A549 (cell line): Measurements from ENCODE around the gene HBQ1. TPM values are rescaled to one million over a fixed set of nuclear protein-coding genes. Genes with fewer than 3 reads are reported as not detected.

Experiments
- ATAC-seq, 2 experiments: fragments of 200-7000 bp in 1 of 2; fragments of >200 bp in 1 of 2; cut with Nextera tagmentation in 1 of 2; cut with Tn5 transposase in 1 of 2; 3 replicates each; pipeline versions ENCODE4 v1.8.0 to v1.9.1; 2018 to 2020; ENCODE audit warnings: mild to moderate bottlenecking in 1 of 2, moderate library complexity in 1 of 2
- CTCF ChIA-PET: fragments of 300-600 bp; sonication (Branson Sonifier 250); formaldehyde crosslinking; extraction: SDS; loops from one replicate; lab custom pipeline; 2021; ENCODE audit warnings: antibody characterized with exemption, inconsistent platforms; lab: Yijun Ruan, JAX
- POLR2A ChIA-PET: fragments of 350-600 bp; formaldehyde crosslinking; extraction: SDS; loops from one replicate; lab custom pipeline; 2021; ENCODE audit warnings: antibody characterized with exemption, inconsistent platforms; lab: Yijun Ruan, JAX
- DNase-seq, 2 experiments: peaks; one replicate each; pipeline versions ENCODE4 v3.0.0 to v3.0.0-alpha.2; 2011 to 2016; ENCODE audit warnings: low read depth in 1 of 2, low spot score in 1 of 2
- FAIRE-seq: peaks from 2 replicates; lab custom pipeline; 2011; peaks lifted over from hg19 to GRCh38; lab: Jason Lieb, UNC
- H3K27ac ChIP-seq, 2 experiments: fragments of >200 bp; sonication (Bioruptor Twin); formaldehyde crosslinking; 3 replicates each; pipeline ENCODE4 v1.5.1; 2016 to 2017
- H3K4me1 ChIP-seq: fragments of >200 bp; sonication (Bioruptor Twin); formaldehyde crosslinking; 3 replicates; pipeline ENCODE4 v1.6.1; 2016
- H3K4me2 ChIP-seq: fragments of >200 bp; sonication (Bioruptor Twin); formaldehyde crosslinking; 3 replicates; pipeline ENCODE4 v1.6.1; 2016
- H3K4me3 ChIP-seq: fragments of >200 bp; sonication (Bioruptor Twin); formaldehyde crosslinking; 3 replicates; pipeline ENCODE4 v1.5.1; 2016
- H3K9me3 ChIP-seq: fragments of >200 bp; sonication (Bioruptor Twin); formaldehyde crosslinking; 3 replicates; pipeline ENCODE4 v1.6.1; 2016
- EP300 ChIP-seq, 2 experiments: fragments of >200 bp; sonication (Bioruptor Twin); formaldehyde crosslinking; IDR thresholded peaks; 2 replicates in 1 of 2; 3 replicates in 1 of 2; pipeline ENCODE4 v1.6.1; 2016 to 2017
- FOSB ChIP-seq: fragments of 250-450 bp; sonication (Bioruptor Pico); IDR thresholded peaks from 2 replicates; pipeline ENCODE4 v1.5.0; 2020; ENCODE audit warnings: mild to moderate bottlenecking, moderate library complexity
- HEYL ChIP-seq: fragments of 250-450 bp; sonication (Bioruptor Pico); IDR thresholded peaks from 2 replicates; pipeline ENCODE4 v1.8.0; 2021; ENCODE audit warnings: mild to moderate bottlenecking, moderate library complexity
- JUN ChIP-seq, 2 experiments: fragments of >200 bp; sonication (Bioruptor Twin); formaldehyde crosslinking; IDR thresholded peaks; 2 replicates in 1 of 2; 3 replicates in 1 of 2; pipeline ENCODE4 v1.6.1; 2016 to 2017
- KDM1A ChIP-seq: fragments of 200-600 bp; sonication (generic); IDR thresholded peaks from 2 replicates; pipeline ENCODE4 v1.6.1; 2016; ENCODE audit warnings: low read depth, mild to moderate bottlenecking
- KDM5A ChIP-seq: fragments of 200-600 bp; sonication (generic); IDR thresholded peaks from 2 replicates; pipeline ENCODE4 v1.6.1; 2016; ENCODE audit warnings: antibody characterized with exemption, mild to moderate bottlenecking
- NFE2L2 ChIP-seq: fragments of 150-350 bp; conservative IDR thresholded peaks from 2 replicates; pipeline ENCODE4 v1.6.1; 2014; ENCODE audit warnings: low read length
- NPAS2 ChIP-seq: fragments of 250-450 bp; sonication (Bioruptor Pico); IDR thresholded peaks from 2 replicates; pipeline ENCODE4 v1.8.0; 2022; ENCODE audit warnings: mild to moderate bottlenecking, moderate library complexity, borderline replicate concordance
- POLR2AphosphoS2 ChIP-seq: conservative IDR thresholded peaks from 2 replicates; pipeline ENCODE4 v1.6.1; 2012; ENCODE audit warnings: low read length, improper control_type of control experiment, inconsistent platforms
- RFX5 ChIP-seq: fragments of 450-650 bp; IDR thresholded peaks from 2 replicates; pipeline ENCODE4 v1.7.1; 2014; ENCODE audit warnings: antibody characterized with exemption, mild to moderate bottlenecking, moderate library complexity
- RNF2 ChIP-seq: fragments of 200-600 bp; sonication (generic); IDR thresholded peaks from 2 replicates; pipeline ENCODE4 v1.6.1; 2016; ENCODE audit warnings: low read depth, mild to moderate bottlenecking, antibody characterized with exemption, moderate library complexity, borderline replicate concordance
- SMC3 ChIP-seq: fragments of >200 bp; sonication (Bioruptor Twin); formaldehyde crosslinking; IDR thresholded peaks from 3 replicates; pipeline ENCODE4 v1.6.1; 2018; ENCODE audit warnings: inconsistent platforms
- ZC3H11A ChIP-seq: fragments of 450-650 bp; IDR thresholded peaks from 2 replicates; pipeline ENCODE4 v1.6.1; 2014; ENCODE audit warnings: antibody characterized with exemption, mild to moderate bottlenecking
- ZSCAN20 ChIP-seq: fragments of 250-450 bp; sonication (Bioruptor Pico); IDR thresholded peaks from 2 replicates; pipeline ENCODE4 v1.8.0; 2022; ENCODE audit warnings: mild to moderate bottlenecking, moderate library complexity
- whole genome bisulfite sequencing: methylation state at CpG from one replicate; pipeline ENCODE4 v1.1.6; 2017; ENCODE audit errors: missing lambda C conversion rate; 5-methylcytosine and 5-hydroxymethylcytosine counted together
- polyA plus RNA-seq, 4 experiments: library from polyadenylated mRNA; depleted of rRNA in 3 of 4; stranded (reverse); fragments of >200 nt; fragmentation: RNase III in 1 of 4; extraction: RNeasy Plus Mini Kit Qiagen cat#74134 plus additional on column Dnase treatment in 1 of 4; gene quantifications; 2 replicates in 3 of 4; 3 replicates in 1 of 4; pipeline ENCODE4 v1.2.3, GENCODE V29; 2011 to 2017
- TF ChIP-seq, protein P1 (sequence below): fragments of 200-600 bp; sonication (generic); IDR thresholded peaks from 2 replicates; pipeline ENCODE4 v1.6.1; 2016; ENCODE audit warnings: antibody characterized with exemption, mild to moderate bottlenecking, moderate library complexity
- TF ChIP-seq, protein P2 (sequence below): IDR thresholded peaks from 2 replicates; pipeline ENCODE4 v1.6.1; 2012
- TF ChIP-seq, protein P3 (sequence below): fragments of 250-450 bp; sonication (Bioruptor Pico); IDR thresholded peaks from 2 replicates; pipeline ENCODE4 v1.5.0; 2020; ENCODE audit warnings: low read depth, mild to moderate bottlenecking, moderate library complexity

The HBQ1 gene
- polyA plus RNA-seq, 2 of the 4 experiments (the other 2 are of a cell fraction), result 2.0 to 2.8 TPM

DNA sequence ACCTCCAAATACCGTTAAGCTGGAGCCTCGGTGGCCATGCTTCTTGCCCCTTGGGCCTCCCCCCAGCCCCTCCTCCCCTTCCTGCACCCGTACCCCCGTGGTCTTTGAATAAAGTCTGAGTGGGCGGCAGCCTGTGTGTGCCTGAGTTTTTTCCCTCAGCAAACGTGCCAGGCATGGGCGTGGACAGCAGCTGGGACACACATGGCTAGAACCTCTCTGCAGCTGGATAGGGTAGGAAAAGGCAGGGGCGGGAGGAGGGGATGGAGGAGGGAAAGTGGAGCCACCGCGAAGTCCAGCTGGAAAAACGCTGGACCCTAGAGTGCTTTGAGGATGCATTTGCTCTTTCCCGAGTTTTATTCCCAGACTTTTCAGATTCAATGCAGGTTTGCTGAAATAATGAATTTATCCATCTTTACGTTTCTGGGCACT is 2.9 kb upstream of the HBQ1 start:
- H3K27ac ChIP-seq, result no peak overlapping the region
- CTCF ChIA-PET, result interaction anchor here (0.9 to 2.1 kb wide), 6 partner anchors 50 to 185 kb away, joined by 3 to 10 read pairs (median 4); no protein-coding TSS in a partner anchor
- no peak for ATAC-seq
- TF ChIP-seq, protein P1, sequence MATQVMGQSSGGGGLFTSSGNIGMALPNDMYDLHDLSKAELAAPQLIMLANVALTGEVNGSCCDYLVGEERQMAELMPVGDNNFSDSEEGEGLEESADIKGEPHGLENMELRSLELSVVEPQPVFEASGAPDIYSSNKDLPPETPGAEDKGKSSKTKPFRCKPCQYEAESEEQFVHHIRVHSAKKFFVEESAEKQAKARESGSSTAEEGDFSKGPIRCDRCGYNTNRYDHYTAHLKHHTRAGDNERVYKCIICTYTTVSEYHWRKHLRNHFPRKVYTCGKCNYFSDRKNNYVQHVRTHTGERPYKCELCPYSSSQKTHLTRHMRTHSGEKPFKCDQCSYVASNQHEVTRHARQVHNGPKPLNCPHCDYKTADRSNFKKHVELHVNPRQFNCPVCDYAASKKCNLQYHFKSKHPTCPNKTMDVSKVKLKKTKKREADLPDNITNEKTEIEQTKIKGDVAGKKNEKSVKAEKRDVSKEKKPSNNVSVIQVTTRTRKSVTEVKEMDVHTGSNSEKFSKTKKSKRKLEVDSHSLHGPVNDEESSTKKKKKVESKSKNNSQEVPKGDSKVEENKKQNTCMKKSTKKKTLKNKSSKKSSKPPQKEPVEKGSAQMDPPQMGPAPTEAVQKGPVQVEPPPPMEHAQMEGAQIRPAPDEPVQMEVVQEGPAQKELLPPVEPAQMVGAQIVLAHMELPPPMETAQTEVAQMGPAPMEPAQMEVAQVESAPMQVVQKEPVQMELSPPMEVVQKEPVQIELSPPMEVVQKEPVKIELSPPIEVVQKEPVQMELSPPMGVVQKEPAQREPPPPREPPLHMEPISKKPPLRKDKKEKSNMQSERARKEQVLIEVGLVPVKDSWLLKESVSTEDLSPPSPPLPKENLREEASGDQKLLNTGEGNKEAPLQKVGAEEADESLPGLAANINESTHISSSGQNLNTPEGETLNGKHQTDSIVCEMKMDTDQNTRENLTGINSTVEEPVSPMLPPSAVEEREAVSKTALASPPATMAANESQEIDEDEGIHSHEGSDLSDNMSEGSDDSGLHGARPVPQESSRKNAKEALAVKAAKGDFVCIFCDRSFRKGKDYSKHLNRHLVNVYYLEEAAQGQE, result no peak
- no peak for TF ChIP-seq EP300 (IDR thresholded peaks at IDR 0.05)
- no peak for TF ChIP-seq RFX5
- no peak for TF ChIP-seq RNF2
- no peak for TF ChIP-seq ZSCAN20
- no peak for TF ChIP-seq NPAS2 (CRISPR knock-in tag)
- TF ChIP-seq KDM5A, result no peak
- no peak for TF ChIP-seq POLR2AphosphoS2
- TF ChIP-seq KDM1A, result no peak
- no peak for TF ChIP-seq ZC3H11A
- no peak for TF ChIP-seq HEYL (CRISPR knock-in tag)
- no peak for TF ChIP-seq SMC3
- TF ChIP-seq, protein P2, sequence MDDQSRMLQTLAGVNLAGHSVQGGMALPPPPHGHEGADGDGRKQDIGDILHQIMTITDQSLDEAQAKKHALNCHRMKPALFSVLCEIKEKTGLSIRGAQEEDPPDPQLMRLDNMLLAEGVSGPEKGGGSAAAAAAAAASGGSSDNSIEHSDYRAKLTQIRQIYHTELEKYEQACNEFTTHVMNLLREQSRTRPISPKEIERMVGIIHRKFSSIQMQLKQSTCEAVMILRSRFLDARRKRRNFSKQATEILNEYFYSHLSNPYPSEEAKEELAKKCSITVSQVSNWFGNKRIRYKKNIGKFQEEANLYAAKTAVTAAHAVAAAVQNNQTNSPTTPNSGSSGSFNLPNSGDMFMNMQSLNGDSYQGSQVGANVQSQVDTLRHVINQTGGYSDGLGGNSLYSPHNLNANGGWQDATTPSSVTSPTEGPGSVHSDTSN, result no peak
- TF ChIP-seq, protein P3, sequence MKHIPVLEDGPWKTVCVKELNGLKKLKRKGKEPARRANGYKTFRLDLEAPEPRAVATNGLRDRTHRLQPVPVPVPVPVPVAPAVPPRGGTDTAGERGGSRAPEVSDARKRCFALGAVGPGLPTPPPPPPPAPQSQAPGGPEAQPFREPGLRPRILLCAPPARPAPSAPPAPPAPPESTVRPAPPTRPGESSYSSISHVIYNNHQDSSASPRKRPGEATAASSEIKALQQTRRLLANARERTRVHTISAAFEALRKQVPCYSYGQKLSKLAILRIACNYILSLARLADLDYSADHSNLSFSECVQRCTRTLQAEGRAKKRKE (CRISPR knock-in tag), result no peak
- no peak for TF ChIP-seq JUN (IDR thresholded peaks at IDR 0.05)
- TF ChIP-seq NFE2L2, result no peak
- TF ChIP-seq, all 56 proteins: peak for 0
- no peak for DNase-seq
- Histone ChIP-seq H3K4me3 (no peak overlapping the region), H3K4me1 (peaks cover 9% of the 10 kb centered on the region; the same call in 1 of the 3 replicates), H3K4me2 (no peak overlapping the region), H3K9me3 (no peaks in the 10 kb centered on the region)
- 50% methylated on average over 8 of the region's 13 CpGs for WGBS
- no peak for FAIRE-seq
- POLR2A ChIA-PET, result interaction anchor here (0.7 kb wide), 1 partner anchor 82 kb away, joined by 5 read pairs; no protein-coding TSS in a partner anchor

DNA sequence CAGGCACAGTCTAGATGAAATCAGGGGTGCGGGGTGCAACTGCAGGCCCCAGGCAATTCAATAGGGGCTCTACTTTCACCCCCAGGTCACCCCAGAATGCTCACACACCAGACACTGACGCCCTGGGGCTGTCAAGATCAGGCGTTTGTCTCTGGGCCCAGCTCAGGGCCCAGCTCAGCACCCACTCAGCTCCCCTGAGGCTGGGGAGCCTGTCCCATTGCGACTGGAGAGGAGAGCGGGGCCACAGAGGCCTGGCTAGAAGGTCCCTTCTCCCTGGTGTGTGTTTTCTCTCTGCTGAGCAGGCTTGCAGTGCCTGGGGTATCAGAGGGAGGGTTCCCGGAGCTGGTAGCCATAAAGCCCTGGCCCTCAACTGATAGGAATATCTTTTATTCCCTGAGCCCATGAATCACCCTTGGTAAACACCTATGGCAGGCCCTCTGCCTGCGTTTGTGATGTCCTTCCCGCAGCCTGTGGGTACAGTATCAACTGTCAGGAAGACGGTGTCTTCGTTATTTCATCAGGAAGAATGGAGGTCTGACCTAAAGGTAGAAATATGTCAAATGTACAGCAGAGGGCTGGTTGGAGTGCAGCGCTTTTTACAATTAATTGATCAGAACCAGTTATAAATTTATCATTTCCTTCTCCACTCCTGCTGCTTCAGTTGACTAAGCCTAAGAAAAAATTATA is 2.1 kb upstream of the HBQ1 start:
- Histone ChIP-seq H3K9me3 (no peaks in the 10 kb centered on the region), H3K4me2 (no peak overlapping the region), H3K4me1 (peaks cover 9% of the 10 kb centered on the region; the same call in 1 of the 3 replicates), H3K27ac (no peak overlapping the region), H3K4me3 (no peak overlapping the region)
- CTCF ChIA-PET, result interaction anchor here (0.6 to 2.1 kb wide), 6 partner anchors 49 to 184 kb away, joined by 3 to 10 read pairs (median 4); no protein-coding TSS in a partner anchor
- 67% methylated on average over 6 of the region's 11 CpGs for WGBS
- POLR2A ChIA-PET, result interaction anchor here (0.7 kb wide), 1 partner anchor 81 kb away, joined by 5 read pairs; no protein-coding TSS in a partner anchor
- no peak for DNase-seq
- no peak for FAIRE-seq
- TF ChIP-seq FOSB (CRISPR knock-in tag) (no peak), JUN (IDR thresholded peaks at IDR 0.05) (no peak)
- no peak for ATAC-seq
